Pulmonary artery endothelial cell (primary cell): Measurements from ENCODE around the gene HOXA3. TPM values are rescaled to one million over a fixed set of nuclear protein-coding genes. Genes with fewer than 3 reads are reported as not detected.

Source experiments
- total RNA-seq: library from RNA; depleted of rRNA; stranded (reverse); fragments of >200 nt; gene quantifications from 2 replicates; pipeline ENCODE4 v1.2.3, GENCODE V29; 2014

The HOXA3 gene
- total RNA-seq, 1 donor from 2014 or later: 0.66 TPM

Other genes starting within 250 kb of the HOXA3 start
- gene HOXA1, start 56.6 kb downstream of the HOXA3 start, total RNA-seq: 0.33 and 1.0 TPM in 2 replicates
- gene HOXA2, start 49.9 kb downstream of the HOXA3 start, total RNA-seq: 0.59 and 1.0 TPM in 2 replicates
- 0.26 and 0.74 TPM in 2 replicates for gene HOXA4, start 21.8 kb downstream of the HOXA3 start, total RNA-seq
- 5.9 and 13.1 TPM in 2 replicates for gene HOXA5, start 8.9 kb downstream of the HOXA3 start, total RNA-seq
- 0.07 and 0.42 TPM in 2 replicates for gene HOXA6, start 4.8 kb downstream of the HOXA3 start, total RNA-seq
- 0.04 and 0.13 TPM in 2 replicates for gene HOXA7, start 4.1 kb upstream of the HOXA3 start, total RNA-seq
- gene HOXA9, start 13.0 kb upstream of the HOXA3 start, total RNA-seq: 0.13 and 0.18 TPM in 2 replicates
- 0.07 and 0.14 TPM in 2 replicates for gene HOXA10, start 21.7 kb upstream of the HOXA3 start, total RNA-seq
- not detected in 2 replicates for gene HOXA11, start 32.6 kb upstream of the HOXA3 start, total RNA-seq
- gene HOXA13, start 47.5 kb upstream of the HOXA3 start, total RNA-seq: not detected in 2 replicates
- not detected in 2 replicates for gene EVX1, start 90.2 kb upstream of the HOXA3 start, total RNA-seq